ENCODE data around the gene ADAMTS15. TPM values are rescaled to one million over a fixed set of nuclear protein-coding genes. Genes with fewer than 3 reads are reported as not detected.

ADAMTS15 gene
- total RNA-seq, 1 donor from 2014 or later = 9.9 TPM

DNA sequence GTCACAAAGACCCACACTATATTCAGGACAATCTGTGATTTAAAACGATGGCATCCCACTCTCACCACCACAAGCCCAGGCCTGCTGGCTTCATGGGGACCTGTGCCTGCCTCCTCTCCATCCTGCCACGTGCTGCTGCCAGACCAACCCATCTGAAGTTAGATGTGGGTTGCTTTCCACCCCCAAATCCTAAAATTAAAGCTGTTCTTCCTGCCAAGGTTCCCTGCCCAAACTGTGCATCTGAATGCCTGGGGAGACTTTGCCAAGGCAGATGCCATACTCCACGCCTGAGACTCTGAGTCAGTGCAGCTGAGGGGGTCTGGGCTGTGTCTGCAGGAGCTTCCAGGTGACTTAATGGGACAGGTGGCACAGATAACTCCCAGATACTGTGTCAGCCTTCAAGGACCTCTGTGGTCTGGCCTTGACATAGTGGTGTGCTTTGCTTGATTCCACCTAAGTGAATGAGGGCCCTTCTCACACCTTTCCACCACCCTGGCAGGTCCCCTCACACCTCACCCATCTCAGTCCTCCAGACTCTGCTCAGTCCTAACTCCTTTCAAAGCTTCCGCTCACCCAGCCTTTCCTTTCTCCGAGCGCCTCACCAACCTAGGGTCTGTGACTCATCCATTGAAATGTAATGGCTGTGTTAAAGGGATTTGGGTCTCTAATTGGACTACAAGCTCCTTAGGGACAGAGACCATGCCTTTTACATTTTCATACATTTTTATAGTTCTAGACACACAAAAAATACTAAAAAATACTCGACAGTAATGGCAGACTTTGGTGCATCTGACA, 38.7 kb upstream of the ADAMTS15 start:
- TF ChIP-seq, protein P1, sequence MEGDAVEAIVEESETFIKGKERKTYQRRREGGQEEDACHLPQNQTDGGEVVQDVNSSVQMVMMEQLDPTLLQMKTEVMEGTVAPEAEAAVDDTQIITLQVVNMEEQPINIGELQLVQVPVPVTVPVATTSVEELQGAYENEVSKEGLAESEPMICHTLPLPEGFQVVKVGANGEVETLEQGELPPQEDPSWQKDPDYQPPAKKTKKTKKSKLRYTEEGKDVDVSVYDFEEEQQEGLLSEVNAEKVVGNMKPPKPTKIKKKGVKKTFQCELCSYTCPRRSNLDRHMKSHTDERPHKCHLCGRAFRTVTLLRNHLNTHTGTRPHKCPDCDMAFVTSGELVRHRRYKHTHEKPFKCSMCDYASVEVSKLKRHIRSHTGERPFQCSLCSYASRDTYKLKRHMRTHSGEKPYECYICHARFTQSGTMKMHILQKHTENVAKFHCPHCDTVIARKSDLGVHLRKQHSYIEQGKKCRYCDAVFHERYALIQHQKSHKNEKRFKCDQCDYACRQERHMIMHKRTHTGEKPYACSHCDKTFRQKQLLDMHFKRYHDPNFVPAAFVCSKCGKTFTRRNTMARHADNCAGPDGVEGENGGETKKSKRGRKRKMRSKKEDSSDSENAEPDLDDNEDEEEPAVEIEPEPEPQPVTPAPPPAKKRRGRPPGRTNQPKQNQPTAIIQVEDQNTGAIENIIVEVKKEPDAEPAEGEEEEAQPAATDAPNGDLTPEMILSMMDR (IDR thresholded peaks at IDR 0.05; ENCODE audit: unreplicated experiment) = no peak
- peaks cover 64% of the 10 kb centered on the region for H3K27me3 Mint-ChIP-seq (ENCODE audit: low read depth)
- H3K27ac Mint-ChIP-seq = no peak overlapping the region
- peaks cover 8% of the 10 kb centered on the region for H3K4me1 Mint-ChIP-seq
- H3K9me3 Mint-ChIP-seq = no peaks in the 10 kb centered on the region
- H3K4me3 Mint-ChIP-seq = no peak overlapping the region
- no peaks in the 10 kb centered on the region for H3K36me3 Mint-ChIP-seq
- DNase-seq (ENCODE audit: low spot score in 2 of 2, unreplicated experiment in 2 of 2) = no peak

- no peaks in the 10 kb centered on the region for H3K36me3 Mint-ChIP-seq
- H3K27me3 Mint-ChIP-seq (ENCODE audit: low read depth) = peaks cover 61% of the 10 kb centered on the region
- no peak overlapping the region for H3K4me3 Mint-ChIP-seq
- TF ChIP-seq, protein P1 (IDR thresholded peaks at IDR 0.05; ENCODE audit: unreplicated experiment) = no peak
- no peak overlapping the region for H3K27ac Mint-ChIP-seq
- peaks cover 8% of the 10 kb centered on the region for H3K4me1 Mint-ChIP-seq
- no peaks in the 10 kb centered on the region for H3K9me3 Mint-ChIP-seq
- DNase-seq (ENCODE audit: low spot score in 2 of 2, unreplicated experiment in 2 of 2) = no peak
Observed at GRCh38 chr11:130411223-130411622, 37.2 kb upstream of the ADAMTS15 start.

DNA sequence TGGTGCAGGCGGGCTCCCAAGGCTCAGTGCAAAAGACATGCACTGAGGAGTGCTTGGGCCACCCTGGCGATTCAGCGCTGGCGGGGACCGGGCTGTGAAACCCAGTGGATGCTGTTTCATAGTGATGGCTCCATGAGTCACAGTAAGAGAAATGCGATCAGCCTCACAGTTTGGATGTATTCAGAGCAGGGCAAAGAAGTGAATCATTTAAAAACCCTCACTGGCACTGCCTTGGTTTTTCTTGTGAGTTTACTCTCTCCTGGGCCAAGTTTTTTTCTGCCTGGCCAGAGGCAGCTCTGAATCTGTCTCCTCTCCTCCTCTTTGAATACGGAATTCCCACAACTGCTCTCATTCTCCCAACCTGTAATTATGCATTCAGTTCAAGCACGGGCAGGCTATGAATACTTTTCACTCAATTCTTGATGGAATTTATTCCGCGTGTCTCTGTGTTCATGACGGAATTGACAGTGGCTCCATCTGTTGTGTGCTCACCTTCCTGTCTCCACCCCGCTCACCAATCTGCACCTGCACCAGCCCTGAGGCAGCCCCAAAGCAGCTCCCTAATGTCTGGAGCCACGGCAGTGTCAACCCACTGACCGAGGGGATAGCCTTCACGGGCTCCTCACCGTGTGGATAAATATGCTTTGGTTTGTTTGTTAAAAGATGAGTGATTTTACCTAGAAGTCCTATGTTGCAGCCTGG, 34.9 kb upstream of the ADAMTS15 start:
- H3K9me3 Mint-ChIP-seq = no peaks in the 10 kb centered on the region
- no peaks in the 10 kb centered on the region for H3K36me3 Mint-ChIP-seq
- no peak for DNase-seq (ENCODE audit: low spot score in 2 of 2, unreplicated experiment in 2 of 2)
- TF ChIP-seq, protein P1 (IDR thresholded peaks at IDR 0.05; ENCODE audit: unreplicated experiment) = no peak
- H3K4me3 Mint-ChIP-seq = no peak overlapping the region
- H3K27me3 Mint-ChIP-seq (ENCODE audit: low read depth) = peaks cover 59% of the 10 kb centered on the region
- H3K27ac Mint-ChIP-seq = no peak overlapping the region
- H3K4me1 Mint-ChIP-seq = peaks cover 6% of the 10 kb centered on the region

DNA sequence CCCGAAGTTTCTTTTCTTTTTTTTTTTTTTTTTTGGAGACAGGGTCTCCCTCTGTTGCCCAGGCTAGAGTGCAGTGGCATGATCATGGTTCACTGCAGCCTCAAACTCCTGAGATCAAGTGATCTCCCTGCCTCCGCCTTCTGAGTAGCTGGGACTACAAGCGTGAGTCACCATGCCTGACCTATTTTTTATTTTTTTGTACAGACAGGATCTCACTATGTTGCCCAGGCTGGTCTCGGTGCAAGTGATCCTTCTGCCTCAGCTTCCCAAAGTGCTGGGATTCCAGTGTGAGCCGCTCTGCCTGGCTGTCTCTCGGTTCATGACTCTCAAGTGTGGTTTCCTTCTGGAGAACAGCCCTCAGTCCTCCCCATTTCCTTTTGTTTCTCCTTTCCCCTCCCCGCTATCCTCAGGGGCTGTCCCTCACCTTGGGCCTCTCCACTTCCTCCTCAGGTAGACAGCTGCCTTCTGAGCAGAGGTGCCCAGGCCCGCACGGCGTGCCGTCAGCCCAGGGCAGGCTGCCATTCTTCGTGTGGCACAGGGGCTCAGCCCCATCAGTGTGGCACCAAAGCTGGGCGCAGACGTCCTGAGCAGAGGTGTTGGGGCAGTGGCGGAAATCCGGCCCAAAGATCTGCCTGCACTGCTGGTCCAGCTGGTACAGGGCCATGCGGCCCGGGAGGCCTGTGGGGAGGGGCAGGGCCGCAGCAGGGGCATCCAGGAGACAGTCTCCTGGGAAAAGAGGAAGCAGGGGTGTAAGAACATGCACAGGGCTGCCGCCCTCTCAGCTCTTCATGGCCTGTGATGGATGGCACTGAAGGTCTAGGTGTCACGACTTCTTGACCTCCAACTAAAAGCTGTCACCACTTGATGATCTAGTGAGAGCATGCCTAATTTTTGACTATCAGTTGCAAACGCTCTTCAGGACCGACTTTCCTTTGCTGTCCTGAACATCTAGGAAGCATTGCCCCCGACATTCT, 34.1 kb upstream of the ADAMTS15 start:
- peaks cover 55% of the 10 kb centered on the region for H3K27me3 Mint-ChIP-seq (ENCODE audit: low read depth)
- H3K27ac Mint-ChIP-seq = no peak overlapping the region
- H3K4me3 Mint-ChIP-seq = no peak overlapping the region
- H3K9me3 Mint-ChIP-seq = no peaks in the 10 kb centered on the region
- H3K4me1 Mint-ChIP-seq = peaks cover 6% of the 10 kb centered on the region
- TF ChIP-seq, protein P1 (IDR thresholded peaks at IDR 0.05; ENCODE audit: unreplicated experiment) = no peak
- no peak for DNase-seq (ENCODE audit: low spot score in 2 of 2, unreplicated experiment in 2 of 2)
- no peaks in the 10 kb centered on the region for H3K36me3 Mint-ChIP-seq

- H3K36me3 Mint-ChIP-seq = no peaks in the 10 kb centered on the region
- H3K4me3 Mint-ChIP-seq = no peak overlapping the region
- peaks cover 14% of the 10 kb centered on the region for H3K4me1 Mint-ChIP-seq
- H3K27me3 Mint-ChIP-seq (ENCODE audit: low read depth) = peaks cover 45% of the 10 kb centered on the region
- no peaks in the 10 kb centered on the region for H3K9me3 Mint-ChIP-seq
- H3K27ac Mint-ChIP-seq = no peak overlapping the region
- TF ChIP-seq, protein P1 (IDR thresholded peaks at IDR 0.05; ENCODE audit: unreplicated experiment) = no peak
- DNase-seq (ENCODE audit: low spot score in 2 of 2, unreplicated experiment in 2 of 2) = no peak
Observed at GRCh38 chr11:130415731-130416529, 32.5 kb upstream of the ADAMTS15 start.

Measured in mesothelial cell of epicardium (in vitro differentiated cells).